HL-60 (cell line): ENCODE data around the gene ABHD16A.

Experiments
- DNase-seq, 2 experiments: peaks; one replicate each; pipeline ENCODE4 v3.0.0-alpha.2; 2010 to 2020; ENCODE audit warnings: low read depth in 1 of 2, low spot score in 1 of 2
- H3K27ac ChIP-seq: fragments of 250-450 bp; sonication (Bioruptor Pico); replicated peaks from 2 replicates; pipeline ENCODE4 v1.5.1; 2020; ENCODE audit warnings: mild to moderate bottlenecking, moderate library complexity
- H3K27me3 ChIP-seq: fragments of 250-450 bp; sonication (Bioruptor Pico); 2 replicates; pipeline ENCODE4 v1.5.1; 2021; ENCODE audit warnings: mild to moderate bottlenecking, moderate library complexity; ENCODE audit not compliant: insufficient read depth, poor library complexity, severe bottlenecking
- H3K4me3 ChIP-seq: replicated peaks from 2 replicates; pipeline ENCODE4 v1.5.1; 2011; ENCODE audit warnings: mild to moderate bottlenecking, control low read depth, low read length; ENCODE audit not compliant: insufficient read depth
- CTCF ChIP-seq: IDR thresholded peaks from one replicate; pipeline ENCODE4 v1.5.1; 2011; ENCODE audit warnings: low read length, control low read depth, inconsistent platforms; ENCODE audit not compliant: insufficient read depth
- GABPA ChIP-seq: IDR thresholded peaks from 2 replicates; pipeline ENCODE4 v1.6.1; 2012; ENCODE audit warnings: low read depth
- POLR2AphosphoS5 ChIP-seq: IDR thresholded peaks from 2 replicates; pipeline ENCODE4 v1.6.1; 2012; ENCODE audit warnings: low read depth
- REST ChIP-seq: IDR thresholded peaks from 2 replicates; pipeline ENCODE4 v1.6.1; 2012; ENCODE audit warnings: low read depth; ENCODE audit not compliant: insufficient replicate concordance
- SPI1 ChIP-seq: IDR thresholded peaks from 2 replicates; pipeline ENCODE4 v1.6.1; 2012; ENCODE audit warnings: low read depth, mild to moderate bottlenecking, borderline replicate concordance

Gene ABHD16A

GRCh38 chr6:31687860-31688693 is 15.0 kb downstream of the ABHD16A start:
- Histone ChIP-seq H3K4me3 (no peak overlapping the region), H3K27me3 (no peaks in the 10 kb centered on the region), H3K27ac (no peak overlapping the region)
- no peak for TF ChIP-seq CTCF
- no peak for TF ChIP-seq GABPA
- no peak for TF ChIP-seq POLR2AphosphoS5
- no peak for TF ChIP-seq SPI1
- DNase-seq = no peak

GRCh38 chr6:31687321-31687720 is 15.8 kb downstream of the ABHD16A start:
- no peak for DNase-seq
- no peak overlapping the region for H3K4me3 ChIP-seq
- no peaks in the 10 kb centered on the region for H3K27me3 ChIP-seq
- TF ChIP-seq SPI1 = no peak
- no peak for TF ChIP-seq GABPA
- no peak overlapping the region for H3K27ac ChIP-seq

- no peak for TF ChIP-seq POLR2AphosphoS5
- TF ChIP-seq SPI1 = no peak
- no peak for TF ChIP-seq GABPA
- no peak for TF ChIP-seq REST
- no peak for TF ChIP-seq CTCF
- H3K4me3 ChIP-seq = no peak overlapping the region
- H3K27ac ChIP-seq = no peak overlapping the region
- DNase-seq = no peak
- no peaks in the 10 kb centered on the region for H3K27me3 ChIP-seq
Measured at GRCh38 chr6:31686483-31686882, 16.6 kb downstream of the ABHD16A start.

GRCh38 chr6:31683591-31683990 is 19.5 kb downstream of the ABHD16A start:
- Histone ChIP-seq H3K27ac (no peak overlapping the region), H3K27me3 (no peaks in the 10 kb centered on the region), H3K4me3 (no peak overlapping the region)
- TF ChIP-seq SPI1 (no peak), GABPA (no peak), REST (no peak), POLR2AphosphoS5 (no peak), CTCF (no peak)
- no peak for DNase-seq
